H1 (cell line): ENCODE measurements around the gene MAOB. TPM values are rescaled to one million over a fixed set of nuclear protein-coding genes. Genes with fewer than 3 reads are reported as not detected.

Source experiments
- ATF2 ChIP-seq: IDR thresholded peaks from 2 replicates; pipeline ENCODE4 v1.6.1; 2012; ENCODE audit warnings: low read length, inconsistent platforms
- BACH1 ChIP-seq: IDR thresholded peaks from 2 replicates; pipeline ENCODE4 v1.6.1; 2012; ENCODE audit warnings: low read length, improper control_type of control experiment
- BRCA1 ChIP-seq: IDR thresholded peaks from 2 replicates; pipeline ENCODE4 v1.6.1; 2012; ENCODE audit warnings: low read depth, low read length, improper control_type of control experiment
- CHD7 ChIP-seq: fragments of 300-600 bp; sonication (generic); IDR thresholded peaks from 2 replicates; pipeline ENCODE4 v1.7.1; 2012; ENCODE audit warnings: low read length, moderate library complexity, mild to moderate bottlenecking, inconsistent platforms; ENCODE audit not compliant: insufficient replicate concordance
- CREB1 ChIP-seq: IDR thresholded peaks from 2 replicates; pipeline ENCODE4 v1.6.1; 2012; ENCODE audit warnings: inconsistent platforms
- GABPA ChIP-seq: IDR thresholded peaks from 2 replicates; pipeline ENCODE4 v1.6.1; 2011; ENCODE audit warnings: mild to moderate bottlenecking, low read length, moderate library complexity, borderline replicate concordance; ENCODE audit not compliant: insufficient read depth
- JUN ChIP-seq: IDR thresholded peaks from 2 replicates; pipeline ENCODE4 v1.6.1; 2011; ENCODE audit warnings: low read depth, mild to moderate bottlenecking, improper control_type of control experiment, low read length
- KDM1A ChIP-seq: fragments of 200-600, 300-600 bp; sonication (generic); IDR thresholded peaks from 2 replicates; pipeline ENCODE4 v1.7.1; 2016; ENCODE audit warnings: mild to moderate bottlenecking, low read length, borderline replicate concordance
- SP4 ChIP-seq: IDR thresholded peaks from 2 replicates; pipeline ENCODE4 v1.6.1; 2012; ENCODE audit warnings: low read length, inconsistent platforms
- TEAD4 ChIP-seq: IDR thresholded peaks from 2 replicates; pipeline ENCODE4 v1.6.1; 2012; ENCODE audit warnings: low read depth, low read length, inconsistent platforms, mixed read lengths
- polyA plus RNA-seq, 7 experiments: library from polyadenylated mRNA; depleted of rRNA in 3 of 7; stranded (reverse) in 5 of 7; unstranded in 2 of 7; fragments of >200 nt in 5 of 7; fragments of 200-250 nt in 2 of 7; gene quantifications; 1 replicate in 5 of 7; 2 replicates in 1 of 7; 4 replicates in 1 of 7; pipeline versions ENCODE4 v1.2.1 to v1.2.3, GENCODE V29; 2011 to 2013; ENCODE audit warnings: missing spikeins in 2 of 7, mixed read lengths in 2 of 7
- total RNA-seq: library from RNA; stranded (reverse); fragmentation: NEBNext Ultra II Directional; extraction: Animal tissue kit (Norgen Biotek cat#: 25700); gene quantifications from 2 replicates; pipeline ENCODE4 v1.2.1, GENCODE V29; 2021

MAOB gene
- total and polyA plus RNA-seq, 2 of the 8 experiments (the other 6 are each of a cell fraction or from before 2014, with no cell fraction given) = 0.73 to 1.1 TPM

GRCh38 chrX:43827791-43828190, 54.5 kb downstream of the MAOB start (continued):
- no peak for TF ChIP-seq CHD7
- no peak for TF ChIP-seq SP4
- no peak for TF ChIP-seq BRCA1
- TF ChIP-seq CREB1 = no peak
- TF ChIP-seq JUN = no peak
- no peak for TF ChIP-seq BACH1
- TF ChIP-seq TEAD4 = no peak
- no peak for TF ChIP-seq GABPA
- TF ChIP-seq KDM1A = no peak
- TF ChIP-seq ATF2 = no peak
